GM04504 (cell line): ENCODE measurements around the gene BMP2K.
"Not testable (repeated sequence)": the region's sequence is repeated elsewhere in the genome, so short reads cannot be mapped to it uniquely, and the experiment has no call there.

Experiments used
- DNase-seq: peaks from one replicate; pipeline ENCODE4 v3.0.0-alpha.2; 2012; ENCODE audit warnings: low read depth

BMP2K gene

GRCh38 chr4:78864405-78865024 lies 88.4 kb downstream of the BMP2K start:
- peak; percentile 43 for DNase-seq

GRCh38 chr4:78865451-78865850 lies 89.3 kb downstream of the BMP2K start:
- no peak for DNase-seq

GRCh38 chr4:78868712-78869111 lies 92.6 kb downstream of the BMP2K start:
- not testable (repeated sequence) for DNase-seq

DNA sequence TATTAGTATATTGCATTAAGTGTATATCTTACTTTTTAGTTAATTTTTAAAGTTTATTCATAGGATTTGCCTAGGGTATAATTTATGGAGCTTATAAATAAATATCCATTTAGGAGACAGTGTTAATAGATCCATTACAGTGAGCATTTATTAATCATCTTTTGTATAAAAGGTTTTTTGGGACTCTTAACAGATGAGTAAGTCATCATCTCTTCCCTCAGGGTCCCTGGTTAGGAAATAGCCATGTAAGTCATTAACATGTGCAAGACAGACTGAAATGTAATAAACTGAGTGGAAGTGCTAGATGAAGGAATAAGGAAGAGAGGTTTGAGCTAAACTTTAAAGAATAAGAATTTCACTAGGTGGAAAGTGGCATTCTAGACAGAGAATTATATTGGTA lies 93.9 kb downstream of the BMP2K start:
- no peak for DNase-seq

GRCh38 chr4:78876568-78877320 lies 100.6 kb downstream of the BMP2K start:
- DNase-seq: no peak

DNA sequence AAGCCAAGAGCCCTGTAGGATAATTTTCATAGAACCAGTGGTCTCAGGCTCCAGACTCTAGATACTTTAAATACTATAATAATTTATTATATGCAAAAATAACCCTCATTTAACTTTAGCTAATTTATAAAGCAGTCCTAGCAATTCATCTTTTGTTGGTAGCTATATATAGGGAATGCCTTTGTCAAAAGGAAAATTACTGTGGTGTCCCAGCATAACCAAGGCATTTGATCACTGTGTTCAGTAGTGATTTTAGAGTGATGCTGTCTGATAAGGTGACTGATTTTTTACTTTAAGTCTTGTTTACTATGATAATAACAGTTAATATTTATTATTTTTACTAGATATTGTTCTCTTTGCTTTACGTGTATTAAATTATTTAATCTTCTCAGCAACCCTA lies 101.9 kb downstream of the BMP2K start:
- DNase-seq: no peak

GRCh38 chr4:78880874-78881492 lies 104.8 kb downstream of the BMP2K start:
- no peak for DNase-seq

DNA sequence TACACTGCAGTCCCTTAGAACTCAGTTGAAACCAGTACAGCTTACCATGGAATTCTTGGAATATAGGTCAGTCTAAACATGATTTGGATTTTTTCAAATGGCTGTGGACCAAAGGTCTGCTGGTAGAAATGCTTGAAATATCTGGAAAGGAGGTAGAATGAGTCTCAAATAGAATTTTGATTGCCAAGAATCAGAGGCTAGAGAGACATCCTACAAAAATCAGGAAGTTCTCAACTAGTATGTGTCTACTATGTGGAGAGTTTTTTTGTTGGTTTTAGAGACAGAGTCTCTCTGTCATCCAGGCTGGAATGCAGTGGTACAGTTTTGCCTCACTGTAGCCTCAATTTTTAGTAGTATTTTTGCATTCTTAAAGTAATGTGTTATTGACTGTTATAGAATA lies 109.4 kb downstream of the BMP2K start:
- no peak for DNase-seq

DNA sequence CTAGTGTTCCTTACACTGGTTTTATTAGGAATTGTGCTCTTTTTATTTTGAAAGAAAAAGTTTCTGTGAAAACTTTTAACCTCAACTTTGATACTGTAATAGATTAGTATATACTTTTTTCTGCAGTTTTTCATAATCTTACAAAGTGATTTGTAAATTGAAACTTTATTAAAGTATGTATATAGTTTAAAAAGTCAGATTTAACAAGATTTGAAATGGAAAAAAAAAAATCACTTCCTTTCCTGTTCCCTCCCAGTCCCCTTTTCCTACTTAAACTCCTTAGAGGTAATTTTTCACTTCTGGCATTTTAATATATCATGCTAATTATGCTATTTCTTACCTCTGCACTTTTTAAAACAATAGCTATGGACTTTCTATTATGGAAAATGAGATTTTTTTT lies 113.8 kb downstream of the BMP2K start:
- DNase-seq: no peak

- no peak for DNase-seq
These were observed 123.2 kb downstream of the BMP2K start for GRCh38 chr4:78899302-78899701.

DNA sequence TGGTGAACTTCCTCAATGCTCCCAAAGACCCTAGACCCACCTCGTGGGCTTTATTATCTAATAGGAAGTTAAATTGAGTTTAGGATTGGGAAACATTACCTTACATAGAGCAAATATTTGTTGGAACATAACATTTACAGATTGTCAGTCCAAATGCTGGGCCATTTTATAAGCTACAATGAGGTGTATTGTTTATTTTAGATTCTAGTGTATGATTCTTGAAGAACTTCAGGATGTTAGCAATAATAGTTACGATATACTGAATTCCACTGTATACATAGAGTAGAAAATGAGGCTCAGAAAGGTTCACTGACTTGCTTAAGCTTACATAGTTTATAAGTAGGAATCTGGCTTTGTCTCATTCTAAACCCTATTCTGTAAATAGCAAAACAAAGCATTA lies 125.7 kb downstream of the BMP2K start:
- no peak for DNase-seq

- DNase-seq: no peak
These were observed 126.1 kb downstream of the BMP2K start for GRCh38 chr4:78902298-78902697.

DNA sequence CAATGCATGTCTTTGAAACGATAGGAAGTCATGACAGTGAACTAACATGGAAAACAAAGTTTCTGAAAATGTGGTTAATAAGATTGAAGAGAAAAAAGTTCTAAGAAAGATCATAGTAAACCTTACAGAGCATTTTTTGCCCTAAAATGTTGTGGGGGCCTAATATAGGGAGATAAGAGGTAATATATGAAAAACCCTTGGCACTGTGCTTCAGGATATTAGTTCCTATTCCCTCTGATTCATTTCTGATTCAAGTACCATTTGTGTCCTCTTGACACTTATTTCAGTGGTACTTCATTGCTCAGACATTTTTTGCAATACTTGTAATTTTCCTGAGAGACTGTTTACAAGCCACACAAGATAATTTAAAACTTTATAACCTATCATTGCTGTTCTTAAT lies 128.0 kb downstream of the BMP2K start:
- no peak for DNase-seq

DNA sequence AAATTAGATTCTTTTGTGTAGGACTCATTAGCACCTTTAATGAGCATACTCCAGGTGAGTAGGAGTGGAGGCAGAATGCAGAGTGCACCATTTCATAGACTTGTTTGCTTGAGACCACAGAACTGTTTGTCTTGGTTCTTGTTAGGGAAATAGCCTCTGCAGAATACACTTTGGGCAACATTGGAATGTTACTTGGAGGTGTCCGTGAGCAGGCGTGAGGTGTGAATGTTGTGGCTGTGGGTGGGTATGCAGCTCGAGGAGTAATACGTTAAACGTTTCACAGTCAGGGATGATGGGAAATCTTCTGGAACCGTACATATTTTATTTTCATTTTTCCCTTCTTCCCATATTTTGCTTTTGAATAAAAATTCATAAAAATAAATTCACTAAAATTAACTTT lies 131.5 kb downstream of the BMP2K start:
- no peak for DNase-seq

DNA sequence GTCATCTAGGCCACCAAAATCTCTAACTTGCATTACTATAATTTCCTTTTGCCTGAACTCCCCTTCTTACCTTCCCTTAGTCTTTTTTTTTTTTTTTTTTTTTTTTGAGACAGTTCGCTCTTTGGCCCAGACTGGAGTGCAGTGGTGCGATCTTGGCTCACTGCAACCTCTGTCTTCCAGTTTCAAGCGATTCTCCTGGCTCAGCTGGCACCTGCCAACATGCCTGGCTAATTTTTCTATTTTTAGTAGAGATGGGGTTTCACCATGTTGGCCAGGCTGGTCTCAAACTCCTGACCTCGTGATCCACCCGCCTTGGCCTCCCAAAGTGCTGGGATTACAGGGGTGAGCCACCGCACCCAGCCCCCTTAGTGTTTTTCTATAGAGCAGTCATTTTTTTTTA lies 132.8 kb downstream of the BMP2K start:
- not testable (repeated sequence) for DNase-seq

GRCh38 chr4:78910612-78911011 lies 134.5 kb downstream of the BMP2K start:
- DNase-seq: no peak

DNA sequence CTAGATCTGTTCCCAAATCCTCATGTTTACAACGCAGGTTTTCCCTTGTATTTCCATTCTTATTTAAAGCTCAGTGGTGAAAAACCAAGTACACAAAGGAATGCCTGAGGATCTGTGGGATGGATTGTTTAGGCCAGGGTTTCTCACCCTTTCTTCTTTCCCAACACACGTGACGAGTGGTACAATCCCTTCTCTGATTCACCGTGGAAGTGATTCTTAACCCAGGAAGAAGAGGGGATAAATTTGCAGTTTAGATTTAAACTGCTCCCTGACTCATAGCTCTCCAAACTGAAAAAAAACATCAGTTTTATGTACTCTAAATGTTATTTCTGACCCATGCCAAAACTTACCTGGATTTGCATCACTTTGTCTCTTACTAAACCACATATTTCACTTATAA lies 146.1 kb downstream of the BMP2K start:
- DNase-seq: peak; percentile 26

- DNase-seq: no peak
These were observed 147.5 kb downstream of the BMP2K start for GRCh38 chr4:78923464-78924312.

GRCh38 chr4:78926826-78927225 lies 150.7 kb downstream of the BMP2K start:
- no peak for DNase-seq

DNA sequence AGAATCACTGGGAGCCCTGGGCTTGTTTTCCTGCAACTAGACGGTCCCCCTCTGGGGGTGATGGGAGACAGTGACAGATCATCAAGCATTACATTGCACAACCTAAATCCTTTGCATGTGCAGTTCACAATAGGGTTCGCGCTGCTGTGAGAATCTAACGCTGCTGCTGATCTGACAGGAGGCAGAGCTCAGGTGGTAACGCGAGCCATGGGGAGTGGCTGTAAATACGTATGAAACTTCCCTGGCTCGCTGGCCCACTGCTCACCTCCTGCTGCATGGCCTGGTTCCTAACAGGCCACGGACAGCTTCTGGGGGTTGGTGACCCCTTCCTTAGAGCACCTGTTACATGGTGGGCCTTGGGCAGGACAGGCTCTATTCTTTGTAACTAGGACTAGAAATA lies 152.7 kb downstream of the BMP2K start:
- DNase-seq: no peak

GRCh38 chr4:78930016-78930629 lies 154.0 kb downstream of the BMP2K start:
- no peak for DNase-seq

DNA sequence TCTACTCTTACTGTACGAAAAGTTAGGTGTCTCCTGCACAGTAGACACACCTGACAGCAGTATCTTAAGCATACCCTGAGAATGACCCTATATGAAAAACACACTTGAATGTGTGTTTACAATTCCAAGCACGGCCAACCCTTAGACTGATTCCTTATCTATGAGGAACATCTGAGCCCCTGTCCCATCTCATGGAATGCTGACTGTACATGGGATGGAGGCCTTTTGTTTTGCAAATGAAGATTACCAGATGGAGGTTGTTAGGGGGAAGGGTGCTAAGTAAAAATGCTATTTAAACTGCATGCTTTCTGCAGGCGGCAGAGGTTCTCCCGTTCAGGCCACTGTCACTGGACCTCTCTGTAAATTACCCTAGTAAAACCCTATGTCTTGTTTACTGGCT lies 160.8 kb downstream of the BMP2K start:
- no peak for DNase-seq
